ENCODE measurements around the gene CUL9. TPM values are rescaled to one million over a fixed set of nuclear protein-coding genes. Genes with fewer than 3 reads are reported as not detected.

CUL9 gene
- total and polyA plus RNA-seq, 3 donors from 2014 or later = 90.6 to 110 (median 101) TPM

GRCh38 chr6:43204271-43205105, 22.5 kb downstream of the CUL9 start:
- no peak for DNase-seq
- Histone ChIP-seq H3K36me3 (ENCODE audit: low read depth, missing control alignments) (no peaks in the 10 kb centered on the region), H3K4me3 (no peak overlapping the region), H3K27ac (no peak overlapping the region), H3K9me3 (no peaks in the 10 kb centered on the region), H3K4me1 (no peaks in the 10 kb centered on the region), H3K27me3 (no peaks in the 10 kb centered on the region)
- 93 to 97% methylated on average over 23 of the region's 23 CpGs for WGBS, 2 donors
- intact Hi-C loops (cut with DNase I; ENCODE audit: low total_unique reads) = no loop called here
- TF ChIP-seq POLR2A (IDR thresholded peaks at IDR 0.05) (no peak), CTCF (IDR thresholded peaks at IDR 0.05) (no peak)

DNA sequence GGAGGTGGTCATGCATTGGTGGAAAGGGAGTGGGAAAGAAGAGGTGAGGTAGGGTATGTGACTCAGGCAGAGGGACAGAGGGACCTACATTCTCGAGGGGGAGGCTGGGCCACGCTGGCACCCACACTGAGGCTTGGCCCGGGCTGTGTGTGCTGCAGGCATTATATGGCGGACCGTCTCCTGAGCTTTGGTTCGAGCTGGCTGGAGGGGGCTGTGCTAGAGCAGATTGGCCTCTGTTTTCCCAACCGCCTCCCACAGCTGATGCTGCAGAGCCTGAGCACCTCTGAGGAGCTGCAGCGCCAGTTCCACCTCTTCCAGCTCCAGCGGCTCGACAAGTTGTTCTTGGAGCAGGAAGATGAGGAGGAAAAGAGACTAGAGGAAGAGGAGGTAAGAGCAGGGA, 23.9 kb downstream of the CUL9 start:
- Histone ChIP-seq H3K27me3 (no peaks in the 10 kb centered on the region), H3K4me3 (no peak overlapping the region), H3K4me1 (no peaks in the 10 kb centered on the region), H3K27ac (no peak overlapping the region), H3K36me3 (ENCODE audit: low read depth, missing control alignments) (no peaks in the 10 kb centered on the region), H3K9me3 (no peaks in the 10 kb centered on the region)
- intact Hi-C loops (cut with DNase I; ENCODE audit: low total_unique reads) = no loop called here
- no peak for DNase-seq
- TF ChIP-seq CTCF (IDR thresholded peaks at IDR 0.05) (no peak), POLR2A (IDR thresholded peaks at IDR 0.05) (no peak)
- 97 to 98% methylated on average over 10 of the region's 10 CpGs for WGBS, 2 donors

DNA sequence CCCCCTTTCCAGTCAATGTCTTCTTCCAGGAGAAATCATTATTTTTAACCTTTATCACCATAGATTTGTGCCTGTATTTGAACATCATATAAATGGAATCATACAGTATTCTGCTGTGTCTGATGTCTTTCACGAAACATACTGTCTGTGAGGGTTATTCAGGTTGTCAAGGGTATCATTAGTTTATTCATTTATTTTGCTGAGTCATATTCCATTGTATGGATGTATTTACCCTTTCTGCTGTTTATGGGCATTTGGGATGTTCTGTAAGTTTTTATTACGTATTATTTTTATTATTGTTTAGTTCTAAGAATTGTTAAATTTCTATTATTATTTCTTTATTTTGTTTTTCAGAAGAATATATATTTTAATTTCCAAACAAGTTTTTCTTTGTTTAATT, 25.3 kb downstream of the CUL9 start:
- TF ChIP-seq CTCF (IDR thresholded peaks at IDR 0.05) (no peak), POLR2A (IDR thresholded peaks at IDR 0.05) (no peak)
- intact Hi-C loops (cut with DNase I; ENCODE audit: low total_unique reads) = no loop called here
- DNase-seq = no peak
- no peaks in the 10 kb centered on the region for H3K9me3 ChIP-seq
- H3K4me1 ChIP-seq = no peaks in the 10 kb centered on the region
- no peaks in the 10 kb centered on the region for H3K36me3 ChIP-seq (ENCODE audit: low read depth, missing control alignments)
- 91 to 95% methylated on average over 2 of the region's 2 CpGs for WGBS, 2 donors
- H3K4me3 ChIP-seq = no peak overlapping the region
- H3K27ac ChIP-seq = no peak overlapping the region
- no peaks in the 10 kb centered on the region for H3K27me3 ChIP-seq

DNA sequence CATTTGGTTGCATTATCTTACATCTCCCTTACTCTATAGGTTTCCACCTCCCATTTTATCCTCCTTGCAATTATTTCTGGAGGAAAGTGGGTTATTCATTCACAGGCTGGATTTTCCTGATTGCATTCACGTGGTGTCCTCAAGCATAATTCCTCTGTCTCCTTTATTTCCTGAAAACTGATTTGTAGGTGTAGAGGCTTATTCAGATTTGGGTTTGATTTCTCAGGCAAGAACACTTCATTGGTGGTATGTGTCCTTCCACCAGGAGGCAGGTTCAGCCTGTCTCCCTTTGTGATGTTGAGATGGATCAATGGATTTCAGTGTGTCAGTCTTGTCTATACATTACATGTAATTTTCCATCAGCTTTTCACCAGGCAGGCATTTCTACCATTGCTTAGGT, 30.0 kb downstream of the CUL9 start:
- no peaks in the 10 kb centered on the region for H3K9me3 ChIP-seq
- WGBS, 2 donors = 74 to 79% methylated on average over 1 of the region's 1 CpG

More for the DNA sequence above, 30.0 kb downstream of the CUL9 start:
- Histone ChIP-seq H3K36me3 (ENCODE audit: low read depth, missing control alignments) (no peaks in the 10 kb centered on the region), H3K4me3 (no peak overlapping the region), H3K27me3 (no peaks in the 10 kb centered on the region), H3K27ac (no peak overlapping the region), H3K4me1 (no peaks in the 10 kb centered on the region)
- no peak for DNase-seq
- TF ChIP-seq CTCF (IDR thresholded peaks at IDR 0.05) (no peak), POLR2A (IDR thresholded peaks at IDR 0.05) (no peak)
- intact Hi-C loops (cut with DNase I; ENCODE audit: low total_unique reads) = no loop called here

All from testis (tissue), 3 donors.